ENCODE results near the gene RENBP.

RENBP gene

DNA sequence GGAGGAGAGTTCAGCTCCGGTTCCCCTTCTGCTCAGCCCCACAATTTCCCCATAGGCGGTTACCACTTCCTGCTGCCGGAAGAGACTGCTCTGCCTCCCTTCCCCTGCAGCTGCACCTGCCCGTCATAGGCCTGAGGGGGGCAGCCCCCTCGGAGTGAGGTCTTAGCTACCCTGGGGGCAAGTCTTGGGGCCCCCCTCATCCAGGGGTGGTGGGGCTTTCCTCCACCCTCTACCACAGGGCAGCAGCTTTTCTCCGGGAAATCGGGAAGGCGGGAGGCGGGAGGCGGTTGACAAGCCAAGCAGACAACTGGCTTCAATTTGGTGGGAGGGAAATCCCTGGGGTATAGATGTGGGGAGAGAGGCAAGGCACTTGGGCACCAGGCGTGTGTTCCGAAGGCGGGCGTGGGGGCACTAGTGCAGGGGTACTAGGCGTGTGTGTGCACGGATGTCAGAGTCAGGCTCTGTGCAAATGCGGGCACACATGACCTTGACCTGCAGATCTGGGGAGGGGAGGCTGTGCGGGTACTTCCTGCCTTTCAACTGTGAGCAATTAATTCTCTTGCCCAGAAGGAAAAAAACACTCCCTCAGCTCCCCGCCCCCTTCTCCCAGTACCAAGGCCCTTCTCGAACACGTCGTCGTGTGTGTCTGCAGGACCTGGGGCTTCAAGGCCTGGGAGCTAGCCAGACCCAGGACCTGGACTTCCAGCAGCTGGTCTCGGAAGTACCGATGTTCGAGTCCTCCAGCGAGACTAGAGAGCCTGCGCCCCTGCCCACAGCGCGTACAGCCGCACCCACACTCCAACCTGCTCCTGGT, 17.4 kb downstream of the RENBP start:
- Histone ChIP-seq H3K9ac (ENCODE audit: low read depth, low read length, poor library complexity) (peak overlapping the region; percentile 86), H4K91ac (ENCODE audit: low read depth, low read length, poor library complexity) (no peak overlapping the region), H2AFZ (ENCODE audit: low read length) (peak overlapping the region; percentile 38), H2BK5ac (ENCODE audit: low read length) (peak overlapping the region; percentile 93), H3K4me2 (ENCODE audit: insufficient read depth, low read length, poor library complexity, severe bottlenecking) (peak overlapping the region; percentile 51), H3K36me3 (replicated peaks in 1 of 2; ENCODE audit: control insufficient read depth in 2 of 2, insufficient read depth in 2 of 2, low read length in 2 of 2) (peaks cover 9 to 28% of the 10 kb centered on the region in 2 donors), H2BK12ac (ENCODE audit: low read length) (peak overlapping the region; percentile 73), H2AK5ac (ENCODE audit: low read depth, low read length) (peak overlapping the region; percentile 89), H2BK15ac (ENCODE audit: low read length) (no peak overlapping the region), H3K9me3 (replicated peaks in 1 of 2; ENCODE audit: control insufficient read depth in 2 of 2, insufficient read depth in 1 of 2, low read depth in 1 of 2, low read length in 2 of 2) (no peaks in the 10 kb centered on the region), H3K4me1 (ENCODE audit: control insufficient read depth in 2 of 2, insufficient read depth in 1 of 2, low read depth in 1 of 2, low read length in 2 of 2) (peaks cover 11 to 18% of the 10 kb centered on the region in 2 donors), H4K8ac (ENCODE audit: low read depth, low read length) (peak overlapping the region; percentile 72), H3K14ac (ENCODE audit: low read length) (no peak overlapping the region), H3K4ac (ENCODE audit: low read length) (peak overlapping the region; percentile 23), H3K4me3 (ENCODE audit: low read length in 2 of 2) (peak overlapping the region; percentile 67 to 94), H3K18ac (ENCODE audit: low read length) (peak overlapping the region; percentile 98), H3K27ac (replicated peaks; ENCODE audit: low read length) (peak overlapping the region; percentile 97), H2BK120ac (ENCODE audit: low read depth, low read length) (no peak overlapping the region), H3K27me3 (ENCODE audit: control insufficient read depth in 3 of 3, insufficient read depth in 3 of 3, low read depth in 1 of 3, low read length in 3 of 3) (peaks cover 0 to 39% (median 5%) of the 10 kb centered on the region in 3 experiments), H3K23ac (ENCODE audit: low read depth, low read length, poor library complexity) (peak overlapping the region; percentile 89), H3K79me1 (ENCODE audit: low read depth, low read length) (no peaks in the 10 kb centered on the region)
- no CpG with 5 or more reads among the region's 31 CpGs for WGBS, 2 donors (ENCODE audit: extremely low coverage in 2 of 2, insufficient read length in 2 of 2, insufficient replicate concordance in 1 of 2)
- DNase-seq (ENCODE audit: low spot score): no peak

DNA sequence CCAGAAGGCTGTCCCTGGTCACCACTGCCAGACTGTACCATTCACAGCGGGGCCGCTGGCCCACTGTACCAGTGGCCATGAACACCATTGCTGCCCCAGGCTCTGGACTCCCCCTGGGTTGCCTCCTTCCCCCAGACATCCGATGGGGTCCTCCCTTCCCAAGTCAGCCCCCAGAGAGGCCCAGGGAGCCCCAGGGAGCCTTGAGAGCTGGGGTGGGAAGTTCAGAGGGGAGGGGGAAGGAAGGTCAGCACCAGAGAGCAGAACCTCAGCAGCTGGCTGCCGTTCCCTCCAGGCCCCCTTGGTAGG, 17.9 kb downstream of the RENBP start:
- no peak for DNase-seq (ENCODE audit: low spot score)
- H3K4ac ChIP-seq (ENCODE audit: low read length): no peak overlapping the region
- peak overlapping the region in 1 of 2 donors; percentile 67 for H3K4me3 ChIP-seq (ENCODE audit: low read length in 2 of 2)
- H2AK5ac ChIP-seq (ENCODE audit: low read depth, low read length): peak overlapping the region; percentile 63
- peak overlapping the region; percentile 44 for H3K9ac ChIP-seq (ENCODE audit: low read depth, low read length, poor library complexity)
- H3K23ac ChIP-seq (ENCODE audit: low read depth, low read length, poor library complexity): peak overlapping the region; percentile 89
- peaks cover 0 to 39% (median 5%) of the 10 kb centered on the region in 3 experiments for H3K27me3 ChIP-seq (ENCODE audit: control insufficient read depth in 3 of 3, insufficient read depth in 3 of 3, low read depth in 1 of 3, low read length in 3 of 3)
- H3K18ac ChIP-seq (ENCODE audit: low read length): peak overlapping the region; percentile 71
- no peak overlapping the region for H3K14ac ChIP-seq (ENCODE audit: low read length)
- H3K36me3 ChIP-seq (replicated peaks in 1 of 2; ENCODE audit: control insufficient read depth in 2 of 2, insufficient read depth in 2 of 2, low read length in 2 of 2): peaks cover 4 to 23% of the 10 kb centered on the region in 2 donors
- no CpG with 5 or more reads among the region's 4 CpGs for WGBS, 2 donors (ENCODE audit: extremely low coverage in 2 of 2, insufficient read length in 2 of 2, insufficient replicate concordance in 1 of 2)
- peaks cover 11 to 23% of the 10 kb centered on the region in 2 donors for H3K4me1 ChIP-seq (ENCODE audit: control insufficient read depth in 2 of 2, insufficient read depth in 1 of 2, low read depth in 1 of 2, low read length in 2 of 2)
- H3K9me3 ChIP-seq (replicated peaks in 1 of 2; ENCODE audit: control insufficient read depth in 2 of 2, insufficient read depth in 1 of 2, low read depth in 1 of 2, low read length in 2 of 2): no peaks in the 10 kb centered on the region
- no peaks in the 10 kb centered on the region for H3K79me1 ChIP-seq (ENCODE audit: low read depth, low read length)
- no peak overlapping the region for H2BK120ac ChIP-seq (ENCODE audit: low read depth, low read length)
- no peak overlapping the region for H2BK12ac ChIP-seq (ENCODE audit: low read length)
- no peak overlapping the region for H4K91ac ChIP-seq (ENCODE audit: low read depth, low read length, poor library complexity)
- no peak overlapping the region for H3K27ac ChIP-seq (replicated peaks; ENCODE audit: low read length)
- H3K4me2 ChIP-seq (ENCODE audit: insufficient read depth, low read length, poor library complexity, severe bottlenecking): peak overlapping the region; percentile 49
- H2BK5ac ChIP-seq (ENCODE audit: low read length): no peak overlapping the region
- H4K8ac ChIP-seq (ENCODE audit: low read depth, low read length): no peak overlapping the region
- peak overlapping the region; percentile 37 for H2BK15ac ChIP-seq (ENCODE audit: low read length)
- peak overlapping the region; percentile 38 for H2AFZ ChIP-seq (ENCODE audit: low read length)

DNA sequence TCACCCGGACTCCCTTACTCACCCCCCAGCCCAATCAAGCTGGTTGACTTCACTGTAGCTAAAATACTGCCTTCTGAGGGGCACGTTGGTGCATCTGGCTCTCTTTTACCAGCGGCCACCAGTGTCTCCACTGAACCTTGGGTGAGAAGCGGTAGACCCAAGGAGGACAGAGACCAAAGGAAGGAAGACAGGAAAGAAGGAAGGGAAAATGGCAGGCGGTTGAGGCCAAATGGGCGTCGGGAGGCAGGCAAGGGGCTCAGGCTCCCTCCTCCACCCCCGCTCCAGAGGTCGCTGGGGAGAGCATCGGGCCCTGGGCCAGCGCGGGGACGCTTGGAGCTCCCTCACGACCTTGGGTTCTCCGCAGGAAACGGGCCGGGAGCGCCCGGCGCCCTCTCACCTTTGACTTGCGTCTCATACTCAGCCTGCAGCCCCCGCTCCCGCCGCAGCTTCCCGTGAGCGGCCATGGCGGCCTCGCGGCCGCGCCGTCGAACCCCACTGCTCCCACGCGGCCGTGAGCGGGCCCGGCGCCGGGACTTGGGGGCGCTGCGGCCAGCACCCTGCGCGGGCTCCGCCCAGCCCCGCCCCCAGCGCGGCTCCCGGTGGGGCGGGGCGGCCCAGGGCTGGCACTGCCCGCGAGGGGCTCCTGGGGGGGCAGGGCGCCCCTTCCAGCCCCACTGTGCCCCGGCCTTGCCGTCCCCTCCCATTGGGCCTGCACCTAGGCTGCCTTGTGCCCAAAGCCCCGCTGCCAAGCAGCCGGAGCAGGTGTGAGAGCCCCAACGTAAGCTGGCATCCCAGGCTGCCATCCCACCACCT, 18.5 kb downstream of the RENBP start, which contains the start of gene ARHGAP4:
Gene ARHGAP4, minus strand, starts transcription at position 526 of the 813 bp plus-strand sequence. Its CDS starts 62 bp downstream, at position 464.
- Histone ChIP-seq H2BK5ac (ENCODE audit: low read length) (no peak within 1 kb of the TSS), H3K18ac (ENCODE audit: low read length) (peak within 1 kb of the TSS; percentile 76), H3K14ac (ENCODE audit: low read length) (no peak within 1 kb of the TSS), H2BK12ac (ENCODE audit: low read length) (peak within 1 kb of the TSS; percentile 58), H4K91ac (ENCODE audit: low read depth, low read length, poor library complexity) (no peak within 1 kb of the TSS), H3K27me3 (ENCODE audit: control insufficient read depth in 3 of 3, insufficient read depth in 3 of 3, low read depth in 1 of 3, low read length in 3 of 3) (peaks cover 0 to 37% (median 5%) of the 10 kb centered on the region in 3 experiments), H2BK120ac (ENCODE audit: low read depth, low read length) (no peak within 1 kb of the TSS), H2AFZ (ENCODE audit: low read length) (peak within 1 kb of the TSS; percentile 38), H3K4me3 (ENCODE audit: low read length in 2 of 2) (peak within 1 kb of the TSS; percentile 64 to 67), H2BK15ac (ENCODE audit: low read length) (peak within 1 kb of the TSS; percentile 37), H3K79me1 (ENCODE audit: low read depth, low read length) (no peaks in the 10 kb centered on the region), H3K27ac (replicated peaks; ENCODE audit: low read length) (no peak within 1 kb of the TSS), H3K9ac (ENCODE audit: low read depth, low read length, poor library complexity) (peak within 1 kb of the TSS; percentile 60), H4K8ac (ENCODE audit: low read depth, low read length) (no peak within 1 kb of the TSS), H3K23ac (ENCODE audit: low read depth, low read length, poor library complexity) (peak within 1 kb of the TSS; percentile 89), H3K9me3 (replicated peaks in 1 of 2; ENCODE audit: control insufficient read depth in 2 of 2, insufficient read depth in 1 of 2, low read depth in 1 of 2, low read length in 2 of 2) (no peaks in the 10 kb centered on the region), H3K4me1 (ENCODE audit: control insufficient read depth in 2 of 2, insufficient read depth in 1 of 2, low read depth in 1 of 2, low read length in 2 of 2) (peaks cover 11 to 28% of the 10 kb centered on the region in 2 donors), H3K4me2 (ENCODE audit: insufficient read depth, low read length, poor library complexity, severe bottlenecking) (peak within 1 kb of the TSS; percentile 51), H2AK5ac (ENCODE audit: low read depth, low read length) (peak within 1 kb of the TSS; percentile 63), H3K4ac (ENCODE audit: low read length) (no peak within 1 kb of the TSS), H3K36me3 (replicated peaks in 1 of 2; ENCODE audit: control insufficient read depth in 2 of 2, insufficient read depth in 2 of 2, low read length in 2 of 2) (peaks cover 0 to 17% of the 10 kb centered on the region in 2 donors)
- WGBS, 2 donors (ENCODE audit: extremely low coverage in 2 of 2, insufficient read length in 2 of 2, insufficient replicate concordance in 1 of 2): no CpG with 5 or more reads among the region's 59 CpGs
- no peak for DNase-seq (ENCODE audit: low spot score)

DNA sequence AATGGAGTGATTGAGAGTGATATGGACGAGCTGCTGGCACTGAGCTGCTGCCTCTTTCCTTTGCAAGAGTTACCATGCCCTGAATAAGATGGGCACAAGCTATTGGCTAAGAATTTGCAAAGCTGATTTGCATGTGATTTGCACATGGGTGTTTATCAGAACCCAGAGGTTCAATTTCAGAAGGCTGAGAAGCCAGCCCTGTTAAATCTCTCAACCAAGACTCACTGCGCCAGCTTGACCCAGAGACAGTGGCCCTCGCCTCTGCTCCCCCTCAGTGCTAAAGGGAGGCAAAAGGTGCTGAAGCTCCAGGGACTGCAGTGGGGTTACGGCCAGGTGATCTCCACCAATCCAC, 19.1 kb downstream of the RENBP start:
- Histone ChIP-seq H2BK120ac (ENCODE audit: low read depth, low read length) (no peak overlapping the region), H3K9me3 (replicated peaks in 1 of 2; ENCODE audit: control insufficient read depth in 2 of 2, insufficient read depth in 1 of 2, low read depth in 1 of 2, low read length in 2 of 2) (no peaks in the 10 kb centered on the region), H3K4me1 (ENCODE audit: control insufficient read depth in 2 of 2, insufficient read depth in 1 of 2, low read depth in 1 of 2, low read length in 2 of 2) (peaks cover 11 to 28% of the 10 kb centered on the region in 2 donors), H3K4me3 (ENCODE audit: low read length in 2 of 2) (no peak overlapping the region), H2BK5ac (ENCODE audit: low read length) (no peak overlapping the region), H3K9ac (ENCODE audit: low read depth, low read length, poor library complexity) (no peak overlapping the region), H3K14ac (ENCODE audit: low read length) (no peak overlapping the region), H2BK12ac (ENCODE audit: low read length) (no peak overlapping the region), H2AK5ac (ENCODE audit: low read depth, low read length) (no peak overlapping the region), H3K27me3 (ENCODE audit: control insufficient read depth in 3 of 3, insufficient read depth in 3 of 3, low read depth in 1 of 3, low read length in 3 of 3) (peaks cover 0 to 38% (median 5%) of the 10 kb centered on the region in 3 experiments), H3K79me1 (ENCODE audit: low read depth, low read length) (no peaks in the 10 kb centered on the region), H3K18ac (ENCODE audit: low read length) (no peak overlapping the region), H3K4ac (ENCODE audit: low read length) (no peak overlapping the region), H4K91ac (ENCODE audit: low read depth, low read length, poor library complexity) (no peak overlapping the region), H4K8ac (ENCODE audit: low read depth, low read length) (no peak overlapping the region), H2BK15ac (ENCODE audit: low read length) (no peak overlapping the region), H3K36me3 (replicated peaks in 1 of 2; ENCODE audit: control insufficient read depth in 2 of 2, insufficient read depth in 2 of 2, low read length in 2 of 2) (peaks cover 0 to 11% of the 10 kb centered on the region in 2 donors), H3K4me2 (ENCODE audit: insufficient read depth, low read length, poor library complexity, severe bottlenecking) (no peak overlapping the region), H3K23ac (ENCODE audit: low read depth, low read length, poor library complexity) (peak overlapping the region; percentile 34), H2AFZ (ENCODE audit: low read length) (no peak overlapping the region), H3K27ac (replicated peaks; ENCODE audit: low read length) (no peak overlapping the region)
- no CpG with 5 or more reads among the region's 4 CpGs for WGBS, 2 donors (ENCODE audit: extremely low coverage in 2 of 2, insufficient read length in 2 of 2, insufficient replicate concordance in 1 of 2)
- DNase-seq (ENCODE audit: low spot score): no peak

All from neuronal stem cell (in vitro differentiated cells).